Measurements from ENCODE around the gene LIMK2.
A peak's percentile ranks its signal among the peaks of the same experiment; 100 is the strongest.
"Not testable (repeated sequence)": the region's sequence is repeated elsewhere in the genome, so short reads cannot be mapped to it uniquely, and the experiment has no call there.

Gene LIMK2

GRCh38 chr22:31211862-31212730 lies at the start of gene LIMK2:
LIMK2 (plus strand) TSS chr22:31212298; CDS start chr22:31212409, 111 bp downstream.
- DNase-seq, result peak; percentile 98 to 99

- no peak for DNase-seq
Observed at GRCh38 chr22:31170971-31171370, 41.1 kb upstream of the LIMK2 start.

GRCh38 chr22:31171734-31172133 lies 40.4 kb upstream of the LIMK2 start:
- DNase-seq, result not testable (repeated sequence)

- DNase-seq, result peak in 1 of 2 experiments; percentile 22
Observed at GRCh38 chr22:31173386-31174145, 38.5 kb upstream of the LIMK2 start.

GRCh38 chr22:31176923-31177322 lies 35.2 kb upstream of the LIMK2 start:
- DNase-seq, result no peak

- no peak for DNase-seq
Observed at GRCh38 chr22:31177420-31178162, 34.5 kb upstream of the LIMK2 start.

- DNase-seq, result no peak
Observed at GRCh38 chr22:31178859-31179258, 33.2 kb upstream of the LIMK2 start.

GRCh38 chr22:31179345-31179744 lies 32.8 kb upstream of the LIMK2 start:
- no peak for DNase-seq

- DNase-seq, result no peak
Observed at GRCh38 chr22:31184015-31184414, 28.1 kb upstream of the LIMK2 start.

GRCh38 chr22:31185056-31185455 lies 27.0 kb upstream of the LIMK2 start:
- no peak for DNase-seq

- no peak for DNase-seq
Observed at GRCh38 chr22:31187627-31188026, 24.5 kb upstream of the LIMK2 start.

- DNase-seq, result no peak
Observed at GRCh38 chr22:31192513-31192912, 19.6 kb upstream of the LIMK2 start.

- DNase-seq, result no peak
Observed at GRCh38 chr22:31193092-31193491, 19.0 kb upstream of the LIMK2 start.

- DNase-seq, result not testable (repeated sequence)
Observed at GRCh38 chr22:31194681-31195080, 17.4 kb upstream of the LIMK2 start.

- no peak for DNase-seq
Observed at GRCh38 chr22:31199187-31199586, 12.9 kb upstream of the LIMK2 start.

GRCh38 chr22:31204352-31204984 lies 7.6 kb upstream of the LIMK2 start:
- DNase-seq, result not testable (repeated sequence)

- DNase-seq, result not testable (repeated sequence)
Observed at GRCh38 chr22:31205059-31205458, 7.0 kb upstream of the LIMK2 start.

GRCh38 chr22:31206460-31206859 lies 5.6 kb upstream of the LIMK2 start:
- DNase-seq, result not testable (repeated sequence)

- peak; percentile 34 to 49 for DNase-seq
Observed at GRCh38 chr22:31206896-31207687, 5.0 kb upstream of the LIMK2 start.

- DNase-seq, result peak; percentile 30 to 35
Observed at GRCh38 chr22:31210556-31211421, 1.3 kb upstream of the LIMK2 start.

GRCh38 chr22:31211482-31211861 lies 626 bp upstream of the LIMK2 start:
- DNase-seq, result no peak

Data from activated T-cell treated with anti-CD3 and anti-CD28 coated beads, Interleukin-2, amount 50 U/mL, for 48 hours (primary cell).